ENCODE results near the gene MIP. TPM values are rescaled to one million over a fixed set of nuclear protein-coding genes. Genes with fewer than 3 reads are reported as not detected.
"Not testable (repeated sequence)": the region's sequence is repeated elsewhere in the genome, so short reads cannot be mapped to it uniquely, and the experiment has no call there.

MIP gene
- total RNA-seq = 0.15 TPM in 1 of 2 replicates, not detected in the other

- no peak for DNase-seq (ENCODE audit: low read depth)
Measured at GRCh38 chr12:56454557-56454956, at the start of gene MIP. MIP (minus strand) TSS chr12:56454657; CDS start chr12:56454613, 44 bp downstream.

GRCh38 chr12:56499879-56500278 is 45.4 kb upstream of the MIP start:
- not testable (repeated sequence) for DNase-seq (ENCODE audit: low read depth)

- not testable (repeated sequence) for DNase-seq (ENCODE audit: low read depth)
Measured at GRCh38 chr12:56499452-56499851, 45.0 kb upstream of the MIP start.

GRCh38 chr12:56498126-56498902 is 43.9 kb upstream of the MIP start:
- not testable (repeated sequence) for DNase-seq (ENCODE audit: low read depth)

- not testable (repeated sequence) for DNase-seq (ENCODE audit: low read depth)
Measured at GRCh38 chr12:56496704-56497103, 42.2 kb upstream of the MIP start.

GRCh38 chr12:56494481-56494880 is 40.0 kb upstream of the MIP start:
- DNase-seq (ENCODE audit: low read depth) = not testable (repeated sequence)

GRCh38 chr12:56494106-56494415 is 39.6 kb upstream of the MIP start:
- DNase-seq (ENCODE audit: low read depth) = not testable (repeated sequence)

- DNase-seq (ENCODE audit: low read depth) = not testable (repeated sequence)
Measured at GRCh38 chr12:56493409-56494105, 39.1 kb upstream of the MIP start.

- DNase-seq (ENCODE audit: low read depth) = no peak
Measured at GRCh38 chr12:56490360-56490759, 35.9 kb upstream of the MIP start.

- DNase-seq (ENCODE audit: low read depth) = peak; percentile 79
Measured at GRCh38 chr12:56488041-56488955, 33.8 kb upstream of the MIP start, which contains the start of gene GLS2. GLS2 (minus strand) TSS chr12:56488161; CDS start chr12:56488118, 43 bp downstream.

GRCh38 chr12:56487448-56488040 is 33.1 kb upstream of the MIP start:
- DNase-seq (ENCODE audit: low read depth) = no peak

- DNase-seq (ENCODE audit: low read depth) = no peak
Measured at GRCh38 chr12:56486694-56487093, 32.2 kb upstream of the MIP start.

GRCh38 chr12:56484566-56484965 is 30.1 kb upstream of the MIP start:
- DNase-seq (ENCODE audit: low read depth) = no peak

- no peak for DNase-seq (ENCODE audit: low read depth)
Measured at GRCh38 chr12:56479625-56480024, 25.2 kb upstream of the MIP start.

- no peak for DNase-seq (ENCODE audit: low read depth)
Measured at GRCh38 chr12:56477521-56478225, 23.2 kb upstream of the MIP start.

GRCh38 chr12:56476972-56477432 is 22.5 kb upstream of the MIP start:
- DNase-seq (ENCODE audit: low read depth) = no peak

- DNase-seq (ENCODE audit: low read depth) = no peak
Measured at GRCh38 chr12:56476143-56476542, 21.7 kb upstream of the MIP start.

GRCh38 chr12:56474389-56474788 is 19.9 kb upstream of the MIP start:
- DNase-seq (ENCODE audit: low read depth) = no peak

- DNase-seq (ENCODE audit: low read depth) = no peak
Measured at GRCh38 chr12:56469007-56469930, 14.8 kb upstream of the MIP start.

Measured in renal cortical epithelial cell (primary cell).